Measurements from ENCODE around the gene TACR1. TPM values are rescaled to one million over a fixed set of nuclear protein-coding genes. Genes with fewer than 3 reads are reported as not detected.

TACR1 gene
- total and polyA plus RNA-seq, 7 experiments from 2014 or later, result 0.24 TPM; not detected in 6

Small RNA genes lying within 50 kb of the gene (microRNA-seq; reads per million reads assigned to microRNA genes)
- gene MIR5000 (ENCODE audit: borderline microRNAs expressed), result not detected

Other genes with a start within 250 kb of the TACR1 start
- gene POLE4, start 240.9 kb downstream of the TACR1 start, total RNA-seq, result 10 to 100 TPM; 37.8 to 49.1 (median 43.6) TPM
- gene POLE4, start 240.9 kb downstream of the TACR1 start, polyA plus RNA-seq, result 100 to 1,000 TPM; 104 to 153 TPM

Data from naive thymus-derived CD4-positive, alpha-beta T cell (primary cell).